Measurements from ENCODE around the gene GPC6.

DNA sequence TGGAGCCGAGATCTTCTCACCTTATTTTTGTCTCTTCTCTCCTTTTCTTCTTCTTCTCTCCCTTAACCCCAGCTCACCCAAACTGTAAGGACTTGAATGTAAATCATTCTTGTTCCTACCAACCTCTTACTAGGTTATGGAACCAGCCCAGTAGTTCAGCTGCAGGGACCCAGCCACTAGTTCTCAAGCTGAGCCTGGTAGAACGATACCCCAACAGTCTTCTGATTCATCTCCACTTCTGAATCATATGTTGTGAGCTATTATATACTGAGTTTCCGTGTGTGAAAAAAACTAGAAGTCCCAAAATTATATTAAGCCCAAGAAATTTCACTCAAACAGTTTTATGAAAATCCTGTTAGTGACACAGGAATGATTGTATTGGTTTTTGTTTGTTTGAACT, 1185.1 kb downstream of the GPC6 start:
- TF ChIP-seq, protein P1, sequence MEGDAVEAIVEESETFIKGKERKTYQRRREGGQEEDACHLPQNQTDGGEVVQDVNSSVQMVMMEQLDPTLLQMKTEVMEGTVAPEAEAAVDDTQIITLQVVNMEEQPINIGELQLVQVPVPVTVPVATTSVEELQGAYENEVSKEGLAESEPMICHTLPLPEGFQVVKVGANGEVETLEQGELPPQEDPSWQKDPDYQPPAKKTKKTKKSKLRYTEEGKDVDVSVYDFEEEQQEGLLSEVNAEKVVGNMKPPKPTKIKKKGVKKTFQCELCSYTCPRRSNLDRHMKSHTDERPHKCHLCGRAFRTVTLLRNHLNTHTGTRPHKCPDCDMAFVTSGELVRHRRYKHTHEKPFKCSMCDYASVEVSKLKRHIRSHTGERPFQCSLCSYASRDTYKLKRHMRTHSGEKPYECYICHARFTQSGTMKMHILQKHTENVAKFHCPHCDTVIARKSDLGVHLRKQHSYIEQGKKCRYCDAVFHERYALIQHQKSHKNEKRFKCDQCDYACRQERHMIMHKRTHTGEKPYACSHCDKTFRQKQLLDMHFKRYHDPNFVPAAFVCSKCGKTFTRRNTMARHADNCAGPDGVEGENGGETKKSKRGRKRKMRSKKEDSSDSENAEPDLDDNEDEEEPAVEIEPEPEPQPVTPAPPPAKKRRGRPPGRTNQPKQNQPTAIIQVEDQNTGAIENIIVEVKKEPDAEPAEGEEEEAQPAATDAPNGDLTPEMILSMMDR (IDR thresholded peaks at IDR 0.05), result no peak
- no peak for TF ChIP-seq POLR2AphosphoS5 (IDR thresholded peaks at IDR 0.05)
